Pancreas (tissue), 10 donors: Measurements from ENCODE around the gene FXYD3. TPM values are rescaled to one million over a fixed set of nuclear protein-coding genes. Genes with fewer than 3 reads are reported as not detected.

ENCODE experiments used
- ATAC-seq, 4 donors: fragments of 200-7000 bp; cut with Tn5 transposase; one replicate each; pipeline versions ENCODE4 v1.8.0 to v1.9.1; 2020; ENCODE audit warnings: mild to moderate bottlenecking in 4 of 4, moderate library complexity in 4 of 4
- DNase-seq, 6 donors: peaks; one replicate each; pipeline ENCODE4 v3.0.0-alpha.2; 2020
- FAIRE-seq: peaks from 2 replicates; lab custom pipeline; 2012; peaks lifted over from hg19 to GRCh38; lab: Jason Lieb, UNC
- H3K27ac ChIP-seq, 4 donors: fragments of 200-600 bp; sonication (generic); 1 replicate in 3 of 4; 2 replicates in 1 of 4; pipeline versions ENCODE4 v1.5.0 to v1.8.0; 2020
- H3K27me3 ChIP-seq, 4 donors: fragments of 200-600 bp; one replicate each; pipeline ENCODE4 v1.8.0; 2021
- H3K36me3 ChIP-seq, 3 donors: fragments of 200-600 bp; sonication (generic) in 1 of 3; one replicate each; pipeline versions ENCODE4 v1.5.0 to v1.8.0; 2020 to 2021
- H3K4me1 ChIP-seq, 3 donors: fragments of 200-600 bp; one replicate each; pipeline ENCODE4 v1.8.0; 2021
- H3K4me3 ChIP-seq, 4 donors: fragments of 200-600 bp; sonication (generic) in 2 of 4; one replicate each; pipeline versions ENCODE4 v1.5.0 to v1.8.0; 2020 to 2021
- H3K9me3 ChIP-seq, 4 donors: fragments of 200-600 bp; one replicate each; pipeline ENCODE4 v1.8.0; 2021
- WGBS, 2 donors: extraction: QIAGEN DNeasy Blood & Tissue Kit; methylation state at CpG; one replicate each; pipeline ENCODE4 v1.1.7; 2013; 5-methylcytosine and 5-hydroxymethylcytosine counted together
- intact Hi-C, 3 donors: fragments of 100-400 bp; cut with DNase I; formaldehyde crosslinking; loops; one replicate each; pipeline versions ENCODE4 v1.11.1 to v1.14.2; 2022
- polyA plus RNA-seq, 2 donors: library from polyadenylated mRNA; stranded (reverse); fragments of 200-250 nt; gene quantifications; one replicate each; pipeline ENCODE4 v1.2.3, GENCODE V29; 2013
- total RNA-seq, 6 donors: library from RNA; stranded (reverse); fragmentation: NEBNext Ultra II Directional in 4 of 6; extraction: Animal tissue kit (Norgen Biotek cat#: 25700) in 4 of 6; gene quantifications; one replicate each; pipeline versions ENCODE4 v1.2.1 to v1.2.4, GENCODE V29; 2021 to 2023
- TF ChIP-seq, protein P1 (sequence below), 4 donors: fragments of 200-600 bp; sonication (generic) in 3 of 4; IDR thresholded peaks; one replicate each; pipeline versions ENCODE4 v1.5.0 to v1.8.0; 2021; ENCODE audit warnings: antibody characterized with exemption in 4 of 4
- donor health status: healthy with polysubstance abuse.
- donor health status: DM: no; HTN: no; CAD: no; lungs with moderate emphysema.
- donor health status: DM: no; HTN: no; CAD: no.
- donor health status: control.
- donor health status: control.
- donor health status: Bipolar disorder and iron deficiency.
- donor health status: DM: yes; HTN: yes; CAD: no.
- donor health status: DM: no; HTN: no; CAD: no.
- donor health status: DM: no; HTN: no; CAD: no.
- donor health status: DM: yes; HTN: yes; CAD: no.

Gene FXYD3
- total and polyA plus RNA-seq, 8 donors: 12.2 to 59.1 (median 17.7) TPM

DNA sequence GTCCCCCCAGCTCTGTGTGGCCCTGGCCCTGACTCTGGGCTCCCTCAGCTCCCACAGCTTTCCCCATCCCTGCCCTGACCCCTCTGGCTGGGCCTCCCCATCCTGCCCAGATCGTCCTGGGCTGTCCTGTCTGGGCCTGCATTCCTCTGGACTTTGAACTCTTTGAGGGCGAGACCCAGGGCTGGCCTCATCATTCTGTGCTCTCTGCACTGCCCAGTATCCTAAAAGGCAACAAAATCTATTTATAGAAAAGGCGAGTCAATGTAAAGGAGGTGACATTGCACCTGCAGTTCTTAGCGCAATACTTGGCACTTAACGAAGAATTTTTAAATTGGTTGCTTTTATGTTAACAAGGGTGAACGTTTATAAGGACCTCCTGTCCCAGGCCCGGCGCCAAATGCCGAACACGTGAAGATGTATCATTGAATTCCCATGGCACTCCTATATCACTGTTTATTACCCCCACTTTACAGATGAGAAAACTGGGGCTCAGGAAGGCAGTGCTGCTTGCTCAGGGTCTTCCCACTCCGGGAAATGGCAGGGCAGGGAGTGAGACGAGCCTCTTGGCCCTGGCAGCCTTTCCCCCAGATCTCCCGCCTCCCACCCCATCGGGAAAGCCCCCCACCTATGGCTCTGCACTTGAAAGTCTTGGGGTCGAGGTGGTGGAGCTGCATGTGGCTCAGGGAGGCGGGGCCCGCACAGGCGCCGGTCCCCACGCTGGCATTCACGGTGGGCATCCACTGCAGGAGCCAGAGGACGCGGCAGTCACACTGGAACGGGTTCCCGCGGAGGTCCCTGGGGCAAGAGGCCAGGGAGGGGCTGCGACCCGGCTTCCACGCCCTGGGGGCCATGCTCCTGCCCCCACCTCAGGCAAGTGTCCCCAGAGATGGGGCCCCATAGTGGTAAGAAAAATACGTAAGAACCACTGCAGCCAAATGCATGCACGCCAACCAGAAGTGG, 15.4 kb downstream of the FXYD3 start:
- no peak overlapping the region for H3K27ac ChIP-seq
- ATAC-seq: no peak
- intact Hi-C loops: loop anchor here in 2 of 3 donors (5.0 to 10.0 kb wide), 2 partner anchors 64 to 66 kb away; no protein-coding TSS in a partner anchor

DNA sequence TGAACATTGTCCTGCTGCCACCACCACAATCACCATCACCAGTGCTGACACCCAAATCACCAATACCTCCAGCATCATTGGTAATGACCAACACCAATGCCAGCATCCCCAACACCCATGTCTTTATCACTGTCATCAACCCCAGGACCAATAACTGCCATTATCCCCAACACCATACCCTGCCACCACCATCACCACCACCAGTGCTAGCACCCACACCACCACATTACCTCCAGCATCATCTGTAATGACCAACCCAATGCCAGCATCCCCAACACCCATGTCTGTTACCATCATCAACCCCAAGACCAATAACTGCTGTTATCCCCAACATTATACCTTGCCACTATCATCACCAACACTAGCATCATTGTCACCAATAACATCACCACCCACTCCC, 16.6 kb downstream of the FXYD3 start:
- no peak overlapping the region for H3K4me3 ChIP-seq
- intact Hi-C loops: loop anchor here in 2 of 3 donors (5.0 to 10.0 kb wide), 2 partner anchors 65 to 67 kb away; no protein-coding TSS in a partner anchor

More for the DNA sequence above, 15.4 kb downstream of the FXYD3 start:
- 85 to 90% methylated on average over 24 to 31 of the region's 31 CpGs for WGBS, 2 donors
- no peaks in the 10 kb centered on the region for H3K9me3 ChIP-seq
- no peak for FAIRE-seq
- TF ChIP-seq, protein P1, sequence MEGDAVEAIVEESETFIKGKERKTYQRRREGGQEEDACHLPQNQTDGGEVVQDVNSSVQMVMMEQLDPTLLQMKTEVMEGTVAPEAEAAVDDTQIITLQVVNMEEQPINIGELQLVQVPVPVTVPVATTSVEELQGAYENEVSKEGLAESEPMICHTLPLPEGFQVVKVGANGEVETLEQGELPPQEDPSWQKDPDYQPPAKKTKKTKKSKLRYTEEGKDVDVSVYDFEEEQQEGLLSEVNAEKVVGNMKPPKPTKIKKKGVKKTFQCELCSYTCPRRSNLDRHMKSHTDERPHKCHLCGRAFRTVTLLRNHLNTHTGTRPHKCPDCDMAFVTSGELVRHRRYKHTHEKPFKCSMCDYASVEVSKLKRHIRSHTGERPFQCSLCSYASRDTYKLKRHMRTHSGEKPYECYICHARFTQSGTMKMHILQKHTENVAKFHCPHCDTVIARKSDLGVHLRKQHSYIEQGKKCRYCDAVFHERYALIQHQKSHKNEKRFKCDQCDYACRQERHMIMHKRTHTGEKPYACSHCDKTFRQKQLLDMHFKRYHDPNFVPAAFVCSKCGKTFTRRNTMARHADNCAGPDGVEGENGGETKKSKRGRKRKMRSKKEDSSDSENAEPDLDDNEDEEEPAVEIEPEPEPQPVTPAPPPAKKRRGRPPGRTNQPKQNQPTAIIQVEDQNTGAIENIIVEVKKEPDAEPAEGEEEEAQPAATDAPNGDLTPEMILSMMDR (IDR thresholded peaks at IDR 0.05): no peak
- H3K36me3 ChIP-seq: no peaks in the 10 kb centered on the region
- no peaks in the 10 kb centered on the region for H3K27me3 ChIP-seq
- DNase-seq: no peak
- no peak overlapping the region for H3K4me3 ChIP-seq
- no peaks in the 10 kb centered on the region for H3K4me1 ChIP-seq

DNA sequence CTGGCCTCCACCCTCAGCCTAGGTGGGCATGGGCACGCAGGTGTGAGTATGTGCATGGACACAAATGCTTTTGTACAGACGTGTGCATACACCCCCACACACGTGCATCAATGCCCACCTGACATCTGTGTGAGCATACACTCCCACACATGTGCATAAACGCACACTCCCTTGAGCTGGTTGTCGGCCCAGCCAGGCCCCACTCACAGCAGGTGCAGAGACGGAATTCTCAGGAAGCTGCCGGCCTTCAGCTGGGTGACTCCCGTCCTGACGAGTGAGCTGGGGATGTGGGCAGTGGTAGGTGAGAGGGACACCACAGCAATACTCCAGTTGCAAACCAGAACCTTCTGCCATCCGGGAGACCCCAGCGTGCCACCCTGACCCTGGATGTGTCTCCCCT, 18.2 kb downstream of the FXYD3 start:
- DNase-seq (peak in 1 of 6 donors; percentile 47), ATAC-seq (no peak), FAIRE-seq (no peak)
- WGBS, 2 donors: 62 to 65% methylated on average over 11 of the region's 11 CpGs
- Histone ChIP-seq H3K36me3 (no peaks in the 10 kb centered on the region), H3K27ac (no peak overlapping the region), H3K27me3 (no peaks in the 10 kb centered on the region), H3K4me3 (no peak overlapping the region), H3K9me3 (no peaks in the 10 kb centered on the region), H3K4me1 (peaks cover 3 to 10% (median 5%) of the 10 kb centered on the region in 3 donors)
- TF ChIP-seq, protein P1 (IDR thresholded peaks at IDR 0.05): no peak
- intact Hi-C loops: loop anchor here in 2 of 3 donors (5.0 to 10.0 kb wide), 2 partner anchors 67 to 69 kb away; no protein-coding TSS in a partner anchor

More for the DNA sequence above, 16.6 kb downstream of the FXYD3 start:
- no peak for ATAC-seq
- Histone ChIP-seq H3K9me3 (no peaks in the 10 kb centered on the region), H3K27me3 (no peaks in the 10 kb centered on the region), H3K4me1 (peaks cover 3 to 5% (median 4%) of the 10 kb centered on the region in 3 donors), H3K27ac (no peak overlapping the region), H3K36me3 (no peaks in the 10 kb centered on the region)
- no peak for DNase-seq
- TF ChIP-seq, protein P1 (IDR thresholded peaks at IDR 0.05): no peak
- no peak for FAIRE-seq

DNA sequence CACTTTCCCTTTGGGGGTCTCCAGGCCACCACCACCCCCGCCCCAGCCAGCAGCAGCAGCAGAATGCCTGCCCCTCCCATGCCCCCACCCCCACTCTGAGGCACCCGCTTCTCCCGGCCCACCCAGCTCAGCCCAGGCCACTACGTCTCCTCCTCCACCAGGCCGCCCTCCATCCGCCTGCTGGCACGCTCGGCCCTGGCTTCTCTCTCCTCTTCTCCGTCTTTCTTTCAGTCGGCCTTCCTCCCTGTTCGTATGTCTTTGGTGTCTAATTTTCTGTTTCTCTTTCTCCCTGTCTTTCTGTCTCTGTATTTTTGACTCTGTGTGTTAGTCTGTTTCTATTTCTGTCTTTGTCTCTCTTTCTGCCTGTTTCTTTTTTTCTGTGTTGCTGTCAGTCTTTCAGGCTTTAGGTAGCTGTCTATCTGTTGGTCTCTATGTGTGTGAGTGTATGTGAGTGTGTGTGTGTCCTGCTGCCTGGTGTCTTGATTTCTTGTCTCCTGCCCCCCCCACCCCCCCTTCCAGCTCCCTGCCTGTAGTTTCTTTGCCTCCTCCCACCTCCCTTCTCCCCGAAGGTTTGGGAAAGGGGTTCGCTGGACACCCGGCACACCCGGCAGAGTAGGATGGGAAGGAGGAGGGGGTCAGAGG, 19.1 kb downstream of the FXYD3 start, which contains the start of gene LGI4:
LGI4 (minus strand) TSS at position 459 of the 642 bp plus-strand sequence; CDS start at position 80, 379 bp downstream.
- intact Hi-C loops: loop anchor here in 2 of 3 donors (5.0 to 10.0 kb wide), 2 partner anchors 67 to 70 kb away; no protein-coding TSS in a partner anchor
- Histone ChIP-seq H3K27me3 (no peaks in the 10 kb centered on the region), H3K36me3 (no peaks in the 10 kb centered on the region), H3K4me3 (no peak within 1 kb of the TSS), H3K4me1 (peaks cover 3 to 10% (median 5%) of the 10 kb centered on the region in 3 donors), H3K27ac (no peak within 1 kb of the TSS), H3K9me3 (no peaks in the 10 kb centered on the region)
- peak in 2 of 6 donors; percentile 17 to 45 for DNase-seq
- 70 to 72% methylated on average over 15 of the region's 15 CpGs for WGBS, 2 donors
- no peak for FAIRE-seq
- ATAC-seq: no peak
- TF ChIP-seq, protein P1 (IDR thresholded peaks at IDR 0.05): no peak
